WTC11 (cell line): ENCODE measurements around the gene ADK. TPM values are rescaled to one million over a fixed set of nuclear protein-coding genes. Genes with fewer than 3 reads are reported as not detected.

Experiments used
- ATAC-seq: fragments of 200-7000 bp; cut with Tn5 transposase; 2 replicates; pipeline ENCODE4 v1.10.0; 2021; ENCODE audit warnings: mild to moderate bottlenecking, moderate library complexity
- CTCF ChIA-PET: fragments of 300-600 bp; sonication (Branson Sonifier 250); formaldehyde crosslinking; loops from one replicate; lab custom pipeline; 2021; ENCODE audit warnings: antibody characterized with exemption; lab: Charles Lee
- POLR2A ChIA-PET: fragments of 350-600 bp; sonication (Branson Sonifier 250); formaldehyde crosslinking; loops from one replicate; lab custom pipeline; 2021; ENCODE audit warnings: antibody characterized with exemption; lab: Charles Lee
- DNase-seq: peaks from one replicate; pipeline ENCODE4 v3.0.0; 2021; ENCODE audit warnings: low spot score
- H3K27ac Mint-ChIP-seq: 2 replicates; pipeline ENCODE4 v1.8.0; 2021; ENCODE audit warnings: mixed read lengths
- H3K27me3 Mint-ChIP-seq: 2 replicates; pipeline ENCODE4 v1.8.0; 2021; ENCODE audit warnings: low read depth, mild to moderate bottlenecking, moderate library complexity, mixed read lengths
- H3K36me3 Mint-ChIP-seq: 2 replicates; pipeline ENCODE4 v1.8.0; 2021; ENCODE audit warnings: mixed read lengths
- H3K4me1 Mint-ChIP-seq: 2 replicates; pipeline ENCODE4 v1.8.0; 2022; ENCODE audit warnings: mixed read lengths
- H3K4me3 Mint-ChIP-seq: 2 replicates; pipeline ENCODE4 v1.8.0; 2021; ENCODE audit warnings: mild to moderate bottlenecking, moderate library complexity, mixed read lengths
- H3K9me3 Mint-ChIP-seq: 2 replicates; pipeline ENCODE4 v1.8.0; 2021; ENCODE audit warnings: mixed read lengths
- ETV6 ChIP-seq: sonication (generic); formaldehyde crosslinking; IDR thresholded peaks from 2 replicates; pipeline ENCODE4 v1.8.1; 2022; ENCODE audit warnings: mild to moderate bottlenecking, missing genetic modification reagents
- GRHL2 ChIP-seq: fragments of 250-450 bp; sonication (Bioruptor Pico); IDR thresholded peaks from 2 replicates; pipeline ENCODE4 v1.8.0; 2022; ENCODE audit warnings: mild to moderate bottlenecking, moderate library complexity; ENCODE audit not compliant: insufficient replicate concordance, severe bottlenecking
- HMGA2 ChIP-seq: fragments of 250-450 bp; sonication (Bioruptor Pico); IDR thresholded peaks from 2 replicates; pipeline ENCODE4 v1.4.0; 2021; ENCODE audit warnings: mild to moderate bottlenecking, moderate library complexity
- HMGXB4 ChIP-seq: sonication (generic); formaldehyde crosslinking; IDR thresholded peaks from 2 replicates; pipeline ENCODE4 v1.8.1; 2023; ENCODE audit warnings: mild to moderate bottlenecking, moderate library complexity, missing genetic modification reagents
- IRF2 ChIP-seq: sonication (generic); formaldehyde crosslinking; IDR thresholded peaks from 2 replicates; pipeline ENCODE4 v1.8.0; 2022; ENCODE audit warnings: low read depth, missing genetic modification reagents, borderline replicate concordance
- MAX ChIP-seq: sonication (generic); formaldehyde crosslinking; IDR thresholded peaks from 2 replicates; pipeline ENCODE4 v1.8.0; 2022; ENCODE audit warnings: mild to moderate bottlenecking, missing genetic modification reagents
- MYBL2 ChIP-seq: sonication (generic); formaldehyde crosslinking; IDR thresholded peaks from 2 replicates; pipeline ENCODE4 v1.8.1; 2023; ENCODE audit warnings: mild to moderate bottlenecking, moderate library complexity, missing genetic modification reagents
- NR1H2 ChIP-seq: sonication (generic); formaldehyde crosslinking; IDR thresholded peaks from 2 replicates; pipeline ENCODE4 v1.9.0; 2021; ENCODE audit warnings: mild to moderate bottlenecking, moderate library complexity, missing genetic modification reagents
- NR3C1 ChIP-seq: sonication (generic); formaldehyde crosslinking; conservative IDR thresholded peaks from 2 replicates; pipeline ENCODE4 v1.8.1; 2023; ENCODE audit warnings: low read depth, mild to moderate bottlenecking, missing genetic modification reagents
- OVOL2 ChIP-seq: fragments of 250-450 bp; sonication (Bioruptor Pico); IDR thresholded peaks from 2 replicates; pipeline ENCODE4 v1.9.0; 2021; ENCODE audit warnings: mild to moderate bottlenecking, borderline replicate concordance
- ZBTB21 ChIP-seq: sonication (generic); formaldehyde crosslinking; IDR thresholded peaks from 2 replicates; pipeline ENCODE4 v1.8.1; 2023; ENCODE audit warnings: mild to moderate bottlenecking, missing genetic modification reagents, borderline replicate concordance
- ZNF396 ChIP-seq: fragments of 250-450 bp; sonication (Bioruptor Pico); IDR thresholded peaks from 2 replicates; pipeline ENCODE4 v1.8.0; 2021; ENCODE audit warnings: mild to moderate bottlenecking, moderate library complexity, borderline replicate concordance
- ZNF671 ChIP-seq: fragments of 250-450 bp; sonication (Bioruptor Pico); IDR thresholded peaks from 2 replicates; pipeline ENCODE4 v1.8.0; 2021; ENCODE audit warnings: mild to moderate bottlenecking
- total RNA-seq: library from RNA; stranded (reverse); gene quantifications from 3 replicates; pipeline ENCODE4 v1.2.3, GENCODE V29; 2021
- TF ChIP-seq, protein P1 (sequence below): fragments of 250-450 bp; sonication (Bioruptor Pico); IDR thresholded peaks from 2 replicates; pipeline ENCODE4 v2.1.2; 2022; ENCODE audit warnings: mild to moderate bottlenecking, moderate library complexity
- TF ChIP-seq, protein P2 (sequence below): sonication (generic); formaldehyde crosslinking; IDR thresholded peaks from 2 replicates; pipeline ENCODE4 v1.8.0; 2023; ENCODE audit warnings: missing genetic modification reagents, mild to moderate bottlenecking, borderline replicate concordance
- TF ChIP-seq, protein P3 (sequence below): sonication (generic); formaldehyde crosslinking; IDR thresholded peaks from 2 replicates; pipeline ENCODE4 v1.8.1; 2022; ENCODE audit warnings: mild to moderate bottlenecking, moderate library complexity, missing genetic modification reagents
- TF ChIP-seq, protein P4 (sequence below): sonication (generic); formaldehyde crosslinking; IDR thresholded peaks from 2 replicates; pipeline ENCODE4 v1.8.0; 2022; ENCODE audit warnings: mild to moderate bottlenecking, missing genetic modification reagents
- TF ChIP-seq, protein P5 (sequence below): fragments of 250-450 bp; sonication (Bioruptor Pico); IDR thresholded peaks from 2 replicates; pipeline ENCODE4 v1.9.0; 2021; ENCODE audit warnings: mild to moderate bottlenecking
- TF ChIP-seq, protein P6 (sequence below): sonication (generic); formaldehyde crosslinking; conservative IDR thresholded peaks from 2 replicates; pipeline ENCODE4 v1.8.1; 2022; ENCODE audit warnings: mild to moderate bottlenecking, missing genetic modification reagents
- TF ChIP-seq, protein P7 (sequence below): sonication (generic); formaldehyde crosslinking; IDR thresholded peaks from 2 replicates; pipeline ENCODE4 v1.8.1; 2023; ENCODE audit warnings: mild to moderate bottlenecking, missing genetic modification reagents, moderate library complexity

The ADK gene
- total RNA-seq, 1 experiment from 2014 or later, result 32.7 TPM

GRCh38 chr10:74748468-74749031 lies 597.5 kb downstream of the ADK start:
- no peak overlapping the region for H3K27ac Mint-ChIP-seq
- ATAC-seq (no peak), DNase-seq (no peak)
- peaks cover 2% of the 10 kb centered on the region; the same call in 1 of the 2 replicates for H3K4me1 Mint-ChIP-seq
- TF ChIP-seq ZNF396 (CRISPR knock-in tag), result no peak
- no peak for TF ChIP-seq MYBL2 (CRISPR knock-in tag)
- TF ChIP-seq, all 79 proteins: peak for 0
- CTCF ChIA-PET, result no interaction called here
- no peak overlapping the region for H3K4me3 Mint-ChIP-seq
- no peaks in the 10 kb centered on the region for H3K9me3 Mint-ChIP-seq
- POLR2A ChIA-PET, result no interaction called here
- H3K27me3 Mint-ChIP-seq, result no peaks in the 10 kb centered on the region
- no peaks in the 10 kb centered on the region for H3K36me3 Mint-ChIP-seq

GRCh38 chr10:74750848-74751274 lies 599.8 kb downstream of the ADK start:
- H3K27me3 Mint-ChIP-seq, result no peaks in the 10 kb centered on the region
- CTCF ChIA-PET, result interaction anchor here (1.0 kb wide), 1 partner anchor 11 kb away, joined by 3 read pairs; no protein-coding TSS in a partner anchor
- H3K4me1 Mint-ChIP-seq, result peaks cover 9% of the 10 kb centered on the region
- no peaks in the 10 kb centered on the region for H3K9me3 Mint-ChIP-seq
- H3K36me3 Mint-ChIP-seq, result no peaks in the 10 kb centered on the region
- no peak for DNase-seq
- no peak overlapping the region for H3K4me3 Mint-ChIP-seq
- POLR2A ChIA-PET, result interaction anchor here (0.7 kb wide), 2 partner anchors 20 to 33 kb away, joined by 3 to 8 read pairs; no protein-coding TSS in a partner anchor
- no peak for ATAC-seq
- no peak overlapping the region for H3K27ac Mint-ChIP-seq
- TF ChIP-seq ZNF671 (no peak), NR3C1 (CRISPR knock-in tag) (no peak), NR1H2 (CRISPR knock-in tag) (no peak), MAX (no peak), ZBTB21 (CRISPR knock-in tag) (no peak), ETV6 (no peak), IRF2 (no peak), OVOL2 (CRISPR knock-in tag) (no peak), GRHL2 (CRISPR knock-in tag) (no peak), HMGA2 (CRISPR knock-in tag) (no peak), HMGXB4 (CRISPR knock-in tag) (no peak)
- TF ChIP-seq, protein P1, sequence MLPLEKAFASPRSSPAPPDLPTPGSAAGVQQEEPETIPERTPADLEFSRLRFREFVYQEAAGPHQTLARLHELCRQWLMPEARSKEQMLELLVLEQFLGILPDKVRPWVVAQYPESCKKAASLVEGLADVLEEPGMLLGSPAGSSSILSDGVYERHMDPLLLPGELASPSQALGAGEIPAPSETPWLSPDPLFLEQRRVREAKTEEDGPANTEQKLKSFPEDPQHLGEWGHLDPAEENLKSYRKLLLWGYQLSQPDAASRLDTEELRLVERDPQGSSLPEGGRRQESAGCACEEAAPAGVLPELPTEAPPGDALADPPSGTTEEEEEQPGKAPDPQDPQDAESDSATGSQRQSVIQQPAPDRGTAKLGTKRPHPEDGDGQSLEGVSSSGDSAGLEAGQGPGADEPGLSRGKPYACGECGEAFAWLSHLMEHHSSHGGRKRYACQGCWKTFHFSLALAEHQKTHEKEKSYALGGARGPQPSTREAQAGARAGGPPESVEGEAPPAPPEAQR (CRISPR knock-in tag), result no peak
- TF ChIP-seq, protein P2, sequence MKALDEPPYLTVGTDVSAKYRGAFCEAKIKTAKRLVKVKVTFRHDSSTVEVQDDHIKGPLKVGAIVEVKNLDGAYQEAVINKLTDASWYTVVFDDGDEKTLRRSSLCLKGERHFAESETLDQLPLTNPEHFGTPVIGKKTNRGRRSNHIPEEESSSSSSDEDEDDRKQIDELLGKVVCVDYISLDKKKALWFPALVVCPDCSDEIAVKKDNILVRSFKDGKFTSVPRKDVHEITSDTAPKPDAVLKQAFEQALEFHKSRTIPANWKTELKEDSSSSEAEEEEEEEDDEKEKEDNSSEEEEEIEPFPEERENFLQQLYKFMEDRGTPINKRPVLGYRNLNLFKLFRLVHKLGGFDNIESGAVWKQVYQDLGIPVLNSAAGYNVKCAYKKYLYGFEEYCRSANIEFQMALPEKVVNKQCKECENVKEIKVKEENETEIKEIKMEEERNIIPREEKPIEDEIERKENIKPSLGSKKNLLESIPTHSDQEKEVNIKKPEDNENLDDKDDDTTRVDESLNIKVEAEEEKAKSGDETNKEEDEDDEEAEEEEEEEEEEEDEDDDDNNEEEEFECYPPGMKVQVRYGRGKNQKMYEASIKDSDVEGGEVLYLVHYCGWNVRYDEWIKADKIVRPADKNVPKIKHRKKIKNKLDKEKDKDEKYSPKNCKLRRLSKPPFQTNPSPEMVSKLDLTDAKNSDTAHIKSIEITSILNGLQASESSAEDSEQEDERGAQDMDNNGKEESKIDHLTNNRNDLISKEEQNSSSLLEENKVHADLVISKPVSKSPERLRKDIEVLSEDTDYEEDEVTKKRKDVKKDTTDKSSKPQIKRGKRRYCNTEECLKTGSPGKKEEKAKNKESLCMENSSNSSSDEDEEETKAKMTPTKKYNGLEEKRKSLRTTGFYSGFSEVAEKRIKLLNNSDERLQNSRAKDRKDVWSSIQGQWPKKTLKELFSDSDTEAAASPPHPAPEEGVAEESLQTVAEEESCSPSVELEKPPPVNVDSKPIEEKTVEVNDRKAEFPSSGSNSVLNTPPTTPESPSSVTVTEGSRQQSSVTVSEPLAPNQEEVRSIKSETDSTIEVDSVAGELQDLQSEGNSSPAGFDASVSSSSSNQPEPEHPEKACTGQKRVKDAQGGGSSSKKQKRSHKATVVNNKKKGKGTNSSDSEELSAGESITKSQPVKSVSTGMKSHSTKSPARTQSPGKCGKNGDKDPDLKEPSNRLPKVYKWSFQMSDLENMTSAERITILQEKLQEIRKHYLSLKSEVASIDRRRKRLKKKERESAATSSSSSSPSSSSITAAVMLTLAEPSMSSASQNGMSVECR (CRISPR knock-in tag), result no peak
- TF ChIP-seq, protein P3, sequence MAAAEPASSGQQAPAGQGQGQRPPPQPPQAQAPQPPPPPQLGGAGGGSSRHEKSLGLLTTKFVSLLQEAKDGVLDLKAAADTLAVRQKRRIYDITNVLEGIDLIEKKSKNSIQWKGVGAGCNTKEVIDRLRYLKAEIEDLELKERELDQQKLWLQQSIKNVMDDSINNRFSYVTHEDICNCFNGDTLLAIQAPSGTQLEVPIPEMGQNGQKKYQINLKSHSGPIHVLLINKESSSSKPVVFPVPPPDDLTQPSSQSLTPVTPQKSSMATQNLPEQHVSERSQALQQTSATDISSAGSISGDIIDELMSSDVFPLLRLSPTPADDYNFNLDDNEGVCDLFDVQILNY (CRISPR knock-in tag), result no peak
- TF ChIP-seq, protein P4, sequence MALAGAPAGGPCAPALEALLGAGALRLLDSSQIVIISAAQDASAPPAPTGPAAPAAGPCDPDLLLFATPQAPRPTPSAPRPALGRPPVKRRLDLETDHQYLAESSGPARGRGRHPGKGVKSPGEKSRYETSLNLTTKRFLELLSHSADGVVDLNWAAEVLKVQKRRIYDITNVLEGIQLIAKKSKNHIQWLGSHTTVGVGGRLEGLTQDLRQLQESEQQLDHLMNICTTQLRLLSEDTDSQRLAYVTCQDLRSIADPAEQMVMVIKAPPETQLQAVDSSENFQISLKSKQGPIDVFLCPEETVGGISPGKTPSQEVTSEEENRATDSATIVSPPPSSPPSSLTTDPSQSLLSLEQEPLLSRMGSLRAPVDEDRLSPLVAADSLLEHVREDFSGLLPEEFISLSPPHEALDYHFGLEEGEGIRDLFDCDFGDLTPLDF (CRISPR knock-in tag), result no peak
- TF ChIP-seq, protein P5, sequence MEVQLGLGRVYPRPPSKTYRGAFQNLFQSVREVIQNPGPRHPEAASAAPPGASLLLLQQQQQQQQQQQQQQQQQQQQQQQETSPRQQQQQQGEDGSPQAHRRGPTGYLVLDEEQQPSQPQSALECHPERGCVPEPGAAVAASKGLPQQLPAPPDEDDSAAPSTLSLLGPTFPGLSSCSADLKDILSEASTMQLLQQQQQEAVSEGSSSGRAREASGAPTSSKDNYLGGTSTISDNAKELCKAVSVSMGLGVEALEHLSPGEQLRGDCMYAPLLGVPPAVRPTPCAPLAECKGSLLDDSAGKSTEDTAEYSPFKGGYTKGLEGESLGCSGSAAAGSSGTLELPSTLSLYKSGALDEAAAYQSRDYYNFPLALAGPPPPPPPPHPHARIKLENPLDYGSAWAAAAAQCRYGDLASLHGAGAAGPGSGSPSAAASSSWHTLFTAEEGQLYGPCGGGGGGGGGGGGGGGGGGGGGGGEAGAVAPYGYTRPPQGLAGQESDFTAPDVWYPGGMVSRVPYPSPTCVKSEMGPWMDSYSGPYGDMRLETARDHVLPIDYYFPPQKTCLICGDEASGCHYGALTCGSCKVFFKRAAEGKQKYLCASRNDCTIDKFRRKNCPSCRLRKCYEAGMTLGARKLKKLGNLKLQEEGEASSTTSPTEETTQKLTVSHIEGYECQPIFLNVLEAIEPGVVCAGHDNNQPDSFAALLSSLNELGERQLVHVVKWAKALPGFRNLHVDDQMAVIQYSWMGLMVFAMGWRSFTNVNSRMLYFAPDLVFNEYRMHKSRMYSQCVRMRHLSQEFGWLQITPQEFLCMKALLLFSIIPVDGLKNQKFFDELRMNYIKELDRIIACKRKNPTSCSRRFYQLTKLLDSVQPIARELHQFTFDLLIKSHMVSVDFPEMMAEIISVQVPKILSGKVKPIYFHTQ, result no peak
- TF ChIP-seq, protein P6, sequence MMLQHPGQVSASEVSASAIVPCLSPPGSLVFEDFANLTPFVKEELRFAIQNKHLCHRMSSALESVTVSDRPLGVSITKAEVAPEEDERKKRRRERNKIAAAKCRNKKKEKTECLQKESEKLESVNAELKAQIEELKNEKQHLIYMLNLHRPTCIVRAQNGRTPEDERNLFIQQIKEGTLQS (CRISPR knock-in tag), result no peak
- TF ChIP-seq, protein P7, sequence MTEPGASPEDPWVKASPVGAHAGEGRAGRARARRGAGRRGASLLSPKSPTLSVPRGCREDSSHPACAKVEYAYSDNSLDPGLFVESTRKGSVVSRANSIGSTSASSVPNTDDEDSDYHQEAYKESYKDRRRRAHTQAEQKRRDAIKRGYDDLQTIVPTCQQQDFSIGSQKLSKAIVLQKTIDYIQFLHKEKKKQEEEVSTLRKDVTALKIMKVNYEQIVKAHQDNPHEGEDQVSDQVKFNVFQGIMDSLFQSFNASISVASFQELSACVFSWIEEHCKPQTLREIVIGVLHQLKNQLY (CRISPR knock-in tag), result no peak
